GM21423 (cell line): ENCODE data around the gene ELP4.
A peak's percentile ranks its signal among the peaks of the same experiment; 100 is the strongest.
"Not testable (repeated sequence)": the region's sequence is repeated elsewhere in the genome, so short reads cannot be mapped to it uniquely, and the experiment has no call there.

Source experiments
- ATAC-seq: cut with Tn5 transposase; IDR thresholded peaks from one replicate; pipeline ENCODE4 v1.9.1; 2021; ENCODE audit warnings: mild to moderate bottlenecking, moderate library complexity; ENCODE audit not compliant: unreplicated experiment

ELP4 gene

GRCh38 chr11:31697049-31697448 is 187.5 kb downstream of the ELP4 start:
- ATAC-seq = peak; percentile 82

GRCh38 chr11:31699066-31699465 is 189.5 kb downstream of the ELP4 start:
- no peak for ATAC-seq

- no peak for ATAC-seq
Measured at GRCh38 chr11:31702966-31703365, 193.4 kb downstream of the ELP4 start.

GRCh38 chr11:31706357-31706756 is 196.8 kb downstream of the ELP4 start:
- no peak for ATAC-seq

- ATAC-seq = no peak
Measured at GRCh38 chr11:31711137-31711536, 201.6 kb downstream of the ELP4 start.

GRCh38 chr11:31712851-31713250 is 203.3 kb downstream of the ELP4 start:
- no peak for ATAC-seq

- ATAC-seq = no peak
Measured at GRCh38 chr11:31714840-31715239, 205.3 kb downstream of the ELP4 start.

GRCh38 chr11:31720225-31720624 is 210.7 kb downstream of the ELP4 start:
- ATAC-seq = no peak

- no peak for ATAC-seq
Measured at GRCh38 chr11:31720671-31721365, 211.3 kb downstream of the ELP4 start.

GRCh38 chr11:31722754-31723153 is 213.2 kb downstream of the ELP4 start:
- ATAC-seq = no peak

GRCh38 chr11:31725176-31725575 is 215.6 kb downstream of the ELP4 start:
- ATAC-seq = no peak

- no peak for ATAC-seq
Measured at GRCh38 chr11:31728432-31728831, 218.9 kb downstream of the ELP4 start.

- no peak for ATAC-seq
Measured at GRCh38 chr11:31740131-31740530, 230.6 kb downstream of the ELP4 start.

GRCh38 chr11:31740731-31741368 is 231.3 kb downstream of the ELP4 start:
- ATAC-seq = not testable (repeated sequence)

GRCh38 chr11:31747581-31747980 is 238.0 kb downstream of the ELP4 start:
- ATAC-seq = no peak

- no peak for ATAC-seq
Measured at GRCh38 chr11:31757260-31757835, 247.8 kb downstream of the ELP4 start.

- ATAC-seq = no peak
Measured at GRCh38 chr11:31761636-31762035, 252.1 kb downstream of the ELP4 start.

- no peak for ATAC-seq
Measured at GRCh38 chr11:31763296-31763695, 253.7 kb downstream of the ELP4 start.

- ATAC-seq = no peak
Measured at GRCh38 chr11:31764261-31764660, 254.7 kb downstream of the ELP4 start.

GRCh38 chr11:31764766-31765165 is 255.2 kb downstream of the ELP4 start:
- ATAC-seq = no peak

GRCh38 chr11:31767066-31767465 is 257.5 kb downstream of the ELP4 start:
- ATAC-seq = no peak

GRCh38 chr11:31767685-31768084 is 258.1 kb downstream of the ELP4 start:
- ATAC-seq = no peak
